Testis (tissue), 3 donors: ENCODE measurements around the gene NAA16. TPM values are rescaled to one million over a fixed set of nuclear protein-coding genes. Genes with fewer than 3 reads are reported as not detected.
A peak's percentile ranks its signal among the peaks of the same experiment; 100 is the strongest.

Source experiments
- DNase-seq: peaks from one replicate; pipeline ENCODE4 v3.0.0-alpha.2; 2019
- H3K27ac ChIP-seq, 2 donors: fragments of 200-600 bp; sonication (generic); one replicate each; pipeline ENCODE4 v1.5.1; 2019
- H3K27me3 ChIP-seq: fragments of 200-600 bp; sonication (generic); one replicate; pipeline ENCODE4 v1.5.1; 2019
- H3K36me3 ChIP-seq: fragments of 200-600 bp; sonication (generic); one replicate; pipeline ENCODE4 v1.5.1; 2017; ENCODE audit warnings: low read depth; ENCODE audit errors: missing control alignments
- H3K4me1 ChIP-seq: fragments of 200-600 bp; sonication (generic); one replicate; pipeline ENCODE4 v1.5.1; 2019
- H3K4me3 ChIP-seq, 2 donors: fragments of 200-600 bp; sonication (generic); one replicate each; pipeline ENCODE4 v1.5.1; 2017 to 2019
- H3K9me3 ChIP-seq: fragments of 200-600 bp; sonication (generic); one replicate; pipeline ENCODE4 v1.5.1; 2017
- POLR2A ChIP-seq: fragments of 450-650 bp; IDR thresholded peaks from one replicate; pipeline ENCODE4 v1.6.1; 2017; ENCODE audit warnings: antibody characterized with exemption, mild to moderate bottlenecking, moderate library complexity
- WGBS, 2 donors: methylation state at CpG; one replicate each; pipeline ENCODE4 v1.1.5; 2018; 5-methylcytosine and 5-hydroxymethylcytosine counted together
- intact Hi-C: fragments of 100-400 bp; cut with DNase I; formaldehyde crosslinking; loops from one replicate; pipeline ENCODE4 v1.15.1; 2023; ENCODE audit warnings: low total_unique reads
- polyA plus RNA-seq: library from polyadenylated mRNA; stranded (reverse); fragments of 350-450 nt; fragmentation: Illumina TruSeq; extraction: RNeasy Lipid Tissue Mini Kit (QIAGEN cat#74804); gene quantifications from one replicate; pipeline ENCODE4 v1.2.3, GENCODE V29; 2014; ENCODE audit warnings: low read depth, low replicate concordance; ENCODE audit not compliant: insufficient read depth
- total RNA-seq, 2 donors: library from RNA; depleted of rRNA; stranded (reverse); fragments of >200 nt; gene quantifications; one replicate each; pipeline ENCODE4 v1.2.3, GENCODE V29; 2016
- TF ChIP-seq, protein P1 (sequence below), 3 experiments: fragments of 450-650 bp in 2 of 3; fragments of 200-600 bp in 1 of 3; sonication (generic) in 1 of 3; IDR thresholded peaks; one replicate each; pipeline ENCODE4 v1.5.1; 2016 to 2019; ENCODE audit warnings: antibody characterized with exemption in 3 of 3, mild to moderate bottlenecking in 2 of 3, moderate library complexity in 1 of 3

NAA16 gene
- total and polyA plus RNA-seq, 3 donors from 2014 or later: 18.5 to 38.0 (median 33.1) TPM

GRCh38 chr13:41377446-41377845 lies 66.4 kb downstream of the NAA16 start:
- DNase-seq: no peak
- Histone ChIP-seq H3K36me3 (no peaks in the 10 kb centered on the region), H3K27me3 (no peaks in the 10 kb centered on the region), H3K9me3 (no peaks in the 10 kb centered on the region), H3K4me1 (no peaks in the 10 kb centered on the region), H3K27ac (no peak overlapping the region), H3K4me3 (no peak overlapping the region)
- intact Hi-C loops: no loop called here
- TF ChIP-seq POLR2A: no peak
- TF ChIP-seq, protein P1, sequence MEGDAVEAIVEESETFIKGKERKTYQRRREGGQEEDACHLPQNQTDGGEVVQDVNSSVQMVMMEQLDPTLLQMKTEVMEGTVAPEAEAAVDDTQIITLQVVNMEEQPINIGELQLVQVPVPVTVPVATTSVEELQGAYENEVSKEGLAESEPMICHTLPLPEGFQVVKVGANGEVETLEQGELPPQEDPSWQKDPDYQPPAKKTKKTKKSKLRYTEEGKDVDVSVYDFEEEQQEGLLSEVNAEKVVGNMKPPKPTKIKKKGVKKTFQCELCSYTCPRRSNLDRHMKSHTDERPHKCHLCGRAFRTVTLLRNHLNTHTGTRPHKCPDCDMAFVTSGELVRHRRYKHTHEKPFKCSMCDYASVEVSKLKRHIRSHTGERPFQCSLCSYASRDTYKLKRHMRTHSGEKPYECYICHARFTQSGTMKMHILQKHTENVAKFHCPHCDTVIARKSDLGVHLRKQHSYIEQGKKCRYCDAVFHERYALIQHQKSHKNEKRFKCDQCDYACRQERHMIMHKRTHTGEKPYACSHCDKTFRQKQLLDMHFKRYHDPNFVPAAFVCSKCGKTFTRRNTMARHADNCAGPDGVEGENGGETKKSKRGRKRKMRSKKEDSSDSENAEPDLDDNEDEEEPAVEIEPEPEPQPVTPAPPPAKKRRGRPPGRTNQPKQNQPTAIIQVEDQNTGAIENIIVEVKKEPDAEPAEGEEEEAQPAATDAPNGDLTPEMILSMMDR (IDR thresholded peaks at IDR 0.05): no peak
- WGBS, 2 donors: 90 to 94% methylated on average over 5 of the region's 5 CpGs

GRCh38 chr13:41382431-41382830 lies 71.4 kb downstream of the NAA16 start:
- Histone ChIP-seq H3K9me3 (no peaks in the 10 kb centered on the region), H3K36me3 (no peaks in the 10 kb centered on the region), H3K27ac (no peak overlapping the region), H3K27me3 (no peaks in the 10 kb centered on the region), H3K4me1 (no peaks in the 10 kb centered on the region), H3K4me3 (no peak overlapping the region)
- intact Hi-C loops: no loop called here
- 81 to 82% methylated on average over 4 of the region's 4 CpGs for WGBS, 2 donors
- TF ChIP-seq, protein P1 (IDR thresholded peaks at IDR 0.05): no peak
- no peak for TF ChIP-seq POLR2A
- DNase-seq: no peak

GRCh38 chr13:41383386-41383785 lies 72.3 kb downstream of the NAA16 start:
- Histone ChIP-seq H3K4me3 (no peak overlapping the region), H3K27ac (no peak overlapping the region), H3K36me3 (no peaks in the 10 kb centered on the region), H3K9me3 (no peaks in the 10 kb centered on the region), H3K27me3 (no peaks in the 10 kb centered on the region), H3K4me1 (no peaks in the 10 kb centered on the region)
- WGBS, 2 donors: 62 to 82% methylated on average over 3 of the region's 3 CpGs
- TF ChIP-seq, protein P1 (IDR thresholded peaks at IDR 0.05): no peak
- no peak for TF ChIP-seq POLR2A
- intact Hi-C loops: no loop called here
- DNase-seq: no peak

- WGBS, 2 donors: 87 to 88% methylated on average over 16 to 20 of the region's 20 CpGs
- Histone ChIP-seq H3K4me1 (no peaks in the 10 kb centered on the region), H3K27me3 (no peaks in the 10 kb centered on the region), H3K36me3 (no peaks in the 10 kb centered on the region), H3K9me3 (no peaks in the 10 kb centered on the region), H3K4me3 (no peak overlapping the region), H3K27ac (no peak overlapping the region)
- DNase-seq: no peak
- intact Hi-C loops: no loop called here
- TF ChIP-seq POLR2A: no peak
- TF ChIP-seq, protein P1 (IDR thresholded peaks at IDR 0.05): peak in 2 of 3 experiments; percentile 27 to 40
Measured at GRCh38 chr13:41384749-41385503, 73.9 kb downstream of the NAA16 start.

DNA sequence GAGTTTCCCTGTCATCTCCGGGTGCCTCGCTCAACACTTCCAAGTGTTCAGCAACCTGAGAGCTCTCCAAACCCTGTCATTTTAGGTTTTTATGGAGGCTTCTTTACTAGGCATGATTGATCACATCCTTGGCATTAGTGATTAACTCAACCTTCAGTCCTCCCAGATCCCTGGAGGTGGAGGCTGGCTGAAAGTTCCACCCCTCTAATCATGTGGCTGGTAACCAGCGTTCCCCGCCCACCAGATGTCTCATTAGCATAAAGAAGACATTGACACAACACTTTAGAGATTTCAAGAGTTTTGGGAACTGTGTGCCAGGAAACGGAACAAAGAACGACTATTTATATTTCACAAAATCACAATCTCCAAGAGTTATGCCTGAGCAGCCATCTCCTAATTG lies 75.1 kb downstream of the NAA16 start:
- Histone ChIP-seq H3K27me3 (no peaks in the 10 kb centered on the region), H3K4me1 (no peaks in the 10 kb centered on the region), H3K27ac (no peak overlapping the region), H3K36me3 (no peaks in the 10 kb centered on the region), H3K9me3 (no peaks in the 10 kb centered on the region), H3K4me3 (no peak overlapping the region)
- intact Hi-C loops: no loop called here
- no peak for DNase-seq
- no peak for TF ChIP-seq POLR2A
- TF ChIP-seq, protein P1 (IDR thresholded peaks at IDR 0.05): no peak
- 77 to 85% methylated on average over 6 of the region's 6 CpGs for WGBS, 2 donors
